HG03066 (cell line): ENCODE data around the gene GPR137B.
A peak's percentile ranks its signal among the peaks of the same experiment; 100 is the strongest.

Source experiments
- ATAC-seq: cut with Tn5 transposase; IDR thresholded peaks from one replicate; pipeline ENCODE4 v1.9.1; 2021; ENCODE audit warnings: low read depth; ENCODE audit not compliant: unreplicated experiment

Gene GPR137B, protein sequence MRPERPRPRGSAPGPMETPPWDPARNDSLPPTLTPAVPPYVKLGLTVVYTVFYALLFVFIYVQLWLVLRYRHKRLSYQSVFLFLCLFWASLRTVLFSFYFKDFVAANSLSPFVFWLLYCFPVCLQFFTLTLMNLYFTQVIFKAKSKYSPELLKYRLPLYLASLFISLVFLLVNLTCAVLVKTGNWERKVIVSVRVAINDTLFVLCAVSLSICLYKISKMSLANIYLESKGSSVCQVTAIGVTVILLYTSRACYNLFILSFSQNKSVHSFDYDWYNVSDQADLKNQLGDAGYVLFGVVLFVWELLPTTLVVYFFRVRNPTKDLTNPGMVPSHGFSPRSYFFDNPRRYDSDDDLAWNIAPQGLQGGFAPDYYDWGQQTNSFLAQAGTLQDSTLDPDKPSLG

DNA sequence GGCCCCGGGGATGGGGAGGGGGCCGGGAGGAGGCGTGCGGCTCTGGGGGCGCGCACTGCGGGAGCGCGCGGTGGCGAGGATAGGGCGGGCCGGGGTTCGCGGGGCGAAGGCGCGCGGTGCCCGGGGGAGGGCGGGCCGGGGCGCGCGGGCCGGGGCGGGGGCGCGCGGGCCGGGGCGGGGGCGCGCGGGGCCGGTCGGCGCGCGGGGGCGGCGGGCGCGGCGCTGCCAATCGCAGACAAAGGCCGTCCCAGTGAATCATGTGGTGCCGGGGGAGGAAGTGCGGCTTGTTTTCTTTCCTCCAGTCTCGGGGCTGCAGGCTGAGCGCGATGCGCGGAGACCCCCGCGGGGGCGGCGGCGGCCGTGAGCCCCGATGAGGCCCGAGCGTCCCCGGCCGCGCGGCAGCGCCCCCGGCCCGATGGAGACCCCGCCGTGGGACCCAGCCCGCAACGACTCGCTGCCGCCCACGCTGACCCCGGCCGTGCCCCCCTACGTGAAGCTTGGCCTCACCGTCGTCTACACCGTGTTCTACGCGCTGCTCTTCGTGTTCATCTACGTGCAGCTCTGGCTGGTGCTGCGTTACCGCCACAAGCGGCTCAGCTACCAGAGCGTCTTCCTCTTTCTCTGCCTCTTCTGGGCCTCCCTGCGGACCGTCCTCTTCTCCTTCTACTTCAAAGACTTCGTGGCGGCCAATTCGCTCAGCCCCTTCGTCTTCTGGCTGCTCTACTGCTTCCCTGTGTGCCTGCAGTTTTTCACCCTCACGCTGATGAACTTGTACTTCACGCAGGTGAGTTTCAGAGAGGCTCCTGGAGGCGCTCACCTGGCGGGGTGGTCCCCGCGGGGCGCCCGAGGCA is at the start of gene GPR137B:
GPR137B (plus strand) TSS at position 287 of the 851 bp plus-strand sequence; CDS start at position 371, 84 bp downstream.
- peak; percentile 54 for ATAC-seq

DNA sequence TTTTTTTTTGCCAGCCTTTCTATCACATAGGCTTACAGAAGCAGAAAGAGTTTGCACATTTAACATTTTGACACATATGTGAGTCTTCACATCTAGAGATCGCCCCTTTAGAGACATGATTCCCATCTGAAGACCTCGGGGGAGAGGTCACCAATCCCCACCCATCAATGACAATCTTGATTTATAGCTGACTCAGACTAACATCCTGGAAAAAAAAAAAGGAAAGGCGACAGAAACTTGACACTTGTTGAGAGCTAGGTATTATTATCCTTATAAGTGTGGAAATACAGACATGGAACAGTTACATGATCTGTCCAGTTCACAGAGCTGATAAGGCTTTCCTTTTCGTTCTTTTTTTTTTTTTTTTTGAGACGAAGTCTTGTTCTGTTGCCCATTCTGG is 49.4 kb upstream of the GPR137B start:
- no peak for ATAC-seq

DNA sequence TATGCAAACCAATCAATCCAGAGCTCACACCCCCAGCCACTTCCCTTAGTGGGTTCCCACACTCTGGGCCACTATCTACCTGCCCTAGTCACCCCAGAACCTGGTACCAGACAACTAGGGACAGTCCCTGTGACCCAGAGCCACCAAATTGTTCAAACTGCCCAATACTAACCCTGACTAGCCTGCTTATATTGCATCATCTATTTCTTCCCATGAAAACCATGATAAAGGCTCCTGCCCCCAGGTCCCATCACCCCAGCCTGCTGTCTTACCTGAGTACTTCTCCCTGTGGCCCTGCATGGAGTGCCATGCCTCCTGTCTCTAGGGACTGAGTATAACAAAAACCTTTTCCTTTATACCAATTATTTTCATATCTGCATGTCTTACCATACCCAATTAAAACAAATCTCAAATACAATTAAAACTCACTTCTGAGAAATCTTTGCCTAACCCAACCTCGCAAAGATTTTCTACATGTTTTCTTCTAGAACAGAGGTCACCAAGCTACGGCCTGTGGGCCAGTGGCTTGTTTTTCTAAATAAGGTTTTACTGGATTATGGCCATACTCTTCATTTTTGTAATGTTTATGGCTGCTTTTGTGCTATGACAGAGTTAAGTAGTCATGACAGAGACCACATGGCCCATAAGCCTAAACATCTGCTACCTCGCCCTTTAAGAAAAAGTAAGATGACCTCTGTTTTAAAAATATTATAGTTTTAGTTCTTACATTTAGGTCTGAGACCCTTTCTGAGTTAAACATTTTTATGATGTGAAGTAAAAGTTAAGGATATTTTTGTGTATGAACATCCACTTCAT is 46.4 kb upstream of the GPR137B start:
- no peak for ATAC-seq

DNA sequence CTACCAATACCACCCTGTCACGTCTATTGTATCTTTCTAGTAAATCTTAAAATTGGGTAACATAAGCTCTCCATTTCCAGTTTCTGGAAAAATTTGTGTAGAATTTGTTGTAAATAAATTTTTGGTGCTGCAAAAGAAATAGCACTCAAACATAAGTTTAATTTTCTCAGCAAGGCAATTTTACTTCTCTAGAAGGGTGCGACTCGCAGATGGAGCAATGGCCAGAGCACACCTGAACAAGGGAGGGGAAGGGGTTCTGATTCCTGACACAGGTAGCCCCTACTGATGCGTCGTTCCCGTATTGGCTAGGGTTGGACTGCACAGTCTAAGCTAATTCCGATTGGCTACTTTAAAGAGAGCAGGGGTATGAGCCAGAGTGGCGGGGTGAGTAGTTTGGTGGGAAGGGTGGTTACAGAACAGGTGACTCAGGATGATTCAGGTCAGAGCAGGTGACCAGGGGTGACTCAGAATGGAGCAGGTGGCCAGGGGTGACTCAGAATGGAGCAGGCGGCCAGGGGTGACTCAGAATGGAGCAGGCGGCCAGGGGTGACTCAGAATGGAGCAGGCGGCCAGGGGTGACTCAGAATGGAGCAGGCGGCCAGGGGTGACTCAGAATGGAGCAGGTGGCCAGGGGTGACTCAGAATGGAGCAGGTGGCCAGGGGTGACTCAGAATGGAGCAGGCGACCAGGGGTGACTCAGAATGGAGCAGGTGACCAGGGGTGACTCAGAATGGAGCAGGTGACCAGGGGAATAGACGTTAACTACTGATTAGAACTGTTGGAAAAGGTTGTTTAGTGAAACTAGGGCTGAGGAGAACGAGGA is 45.5 kb upstream of the GPR137B start:
- ATAC-seq = peak; percentile 67

DNA sequence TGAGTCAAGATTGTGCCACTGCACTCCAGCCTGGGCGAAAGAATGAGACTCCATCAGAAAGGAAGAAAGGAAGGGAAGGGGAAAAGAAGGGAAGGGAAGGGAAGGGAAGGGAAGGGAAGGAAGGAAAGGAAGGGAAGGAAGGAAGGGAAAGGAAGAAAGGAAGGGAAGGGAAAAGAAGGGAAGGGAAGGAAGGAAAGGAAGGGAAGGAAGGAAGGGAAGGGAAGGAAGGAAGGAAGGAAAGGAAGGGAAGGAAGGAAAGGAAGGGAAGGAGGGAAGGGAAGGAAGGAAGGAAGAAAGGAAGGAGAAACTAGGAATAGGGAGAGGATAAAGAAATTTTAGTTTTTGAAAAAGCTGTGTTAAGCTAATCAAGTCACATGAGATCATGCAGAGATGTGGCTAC is 44.1 kb upstream of the GPR137B start:
- no peak for ATAC-seq

DNA sequence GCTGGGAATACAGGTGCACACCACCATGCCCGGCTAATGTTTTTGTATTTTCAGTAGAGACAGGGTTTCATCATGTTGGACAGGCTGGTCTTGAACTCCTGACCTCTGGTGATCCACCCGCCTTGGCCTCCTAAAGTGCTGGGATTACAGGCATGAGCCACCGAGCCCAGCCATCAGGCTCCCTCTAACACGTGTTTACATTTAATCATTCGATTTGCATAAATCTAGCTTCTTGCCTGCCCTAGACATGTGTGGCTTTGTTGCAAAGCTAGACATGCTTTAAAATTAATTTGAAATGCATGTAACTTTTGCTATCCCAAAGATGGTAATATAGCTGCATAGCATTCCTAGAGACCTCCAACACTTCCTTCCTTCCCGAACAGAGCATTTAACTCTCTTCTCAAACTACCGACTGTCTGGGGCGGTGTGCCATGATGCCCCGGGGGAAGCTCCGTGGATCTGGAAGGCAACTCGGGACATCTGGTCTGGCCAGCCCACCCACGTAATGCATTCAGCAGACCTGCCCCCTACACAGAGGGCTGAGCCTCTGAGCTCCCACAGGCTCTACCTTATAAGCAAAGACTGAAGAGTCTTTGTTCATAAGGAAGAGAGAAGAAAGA is 42.9 kb upstream of the GPR137B start:
- ATAC-seq = no peak

DNA sequence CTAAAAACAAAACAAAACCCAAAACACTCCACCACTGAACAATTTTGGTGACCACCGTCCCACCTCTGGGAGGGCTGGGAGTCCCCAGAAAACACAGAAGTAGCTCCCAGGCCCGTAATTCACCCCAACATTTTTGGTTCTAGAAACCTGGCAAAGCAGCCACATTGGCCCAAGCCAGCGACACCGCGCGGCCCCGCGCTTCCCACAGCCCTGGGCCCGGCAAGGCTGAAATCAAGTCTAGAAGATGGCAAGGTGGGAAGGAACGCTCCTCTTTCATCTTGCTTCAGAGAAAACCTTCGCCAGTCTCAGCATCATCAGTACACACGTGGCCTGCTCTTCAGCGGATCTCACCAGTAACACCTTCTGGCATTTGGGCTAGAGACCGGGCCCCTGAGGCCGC is 41.5 kb upstream of the GPR137B start:
- ATAC-seq = no peak

DNA sequence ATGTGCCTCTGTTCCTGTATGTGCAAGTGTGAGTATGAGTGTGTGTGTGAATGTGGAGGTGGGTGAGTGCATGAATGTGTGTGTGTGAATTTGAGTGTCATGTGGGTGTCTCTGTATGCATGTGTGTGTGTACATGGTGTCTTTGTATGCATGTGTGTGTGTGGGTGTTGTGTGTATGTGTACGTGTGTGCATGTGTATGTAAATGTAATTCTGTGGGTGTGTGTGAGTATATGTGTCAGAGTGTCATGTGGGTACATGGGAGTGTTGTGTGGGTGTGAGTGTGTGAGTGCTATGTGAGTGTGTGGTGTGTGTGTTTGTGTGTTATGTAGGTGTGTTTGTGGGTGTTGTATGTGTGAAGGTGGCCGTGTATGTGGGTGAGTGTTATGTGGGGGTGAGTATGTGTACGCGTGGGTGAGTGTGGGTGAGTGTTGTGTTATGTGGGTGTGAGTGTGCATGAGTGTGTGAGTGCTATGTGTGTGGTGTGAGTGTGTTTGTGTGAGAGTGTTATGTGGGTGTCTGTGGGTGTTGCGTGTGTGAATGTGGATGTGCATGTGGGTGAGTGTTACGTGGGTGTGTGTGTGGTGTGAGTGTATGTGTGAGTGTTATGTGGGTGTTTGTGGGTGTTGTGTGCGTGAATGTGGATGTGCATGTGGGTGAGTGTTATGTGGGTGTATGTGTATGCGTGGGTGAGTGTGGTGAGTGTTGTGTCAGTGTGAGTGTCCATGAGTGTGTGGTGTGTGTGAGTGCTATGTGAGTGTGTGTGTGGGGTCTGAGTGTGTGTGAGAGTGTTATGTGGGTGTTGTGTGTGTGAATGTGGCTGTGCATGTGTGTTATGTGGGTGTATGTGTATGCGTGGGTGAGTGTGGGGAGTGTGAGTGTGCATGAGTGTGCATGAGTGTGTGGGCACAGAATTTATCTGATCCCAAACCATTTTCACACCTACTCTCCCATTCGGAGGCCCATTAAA is 40.8 kb upstream of the GPR137B start:
- ATAC-seq = no peak

DNA sequence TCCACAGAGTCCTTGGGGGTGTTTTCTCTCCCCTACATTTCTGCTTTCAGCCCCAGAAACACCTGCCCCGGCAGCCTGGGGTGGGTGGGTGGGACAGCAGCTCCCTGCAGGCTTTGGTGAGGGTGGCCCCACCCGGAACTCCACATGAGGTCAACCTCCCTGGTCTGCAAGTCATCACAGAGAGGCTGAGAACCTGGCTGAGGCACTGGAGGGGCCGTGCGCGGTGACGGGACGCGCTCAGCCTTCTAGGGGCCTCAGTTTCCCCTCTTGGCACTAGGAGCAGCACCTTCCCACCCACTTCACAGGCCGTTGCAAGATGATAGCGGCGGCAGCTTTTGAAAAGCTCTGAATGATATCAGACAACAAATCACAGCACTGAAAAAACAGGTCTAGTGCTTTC is 39.7 kb upstream of the GPR137B start:
- no peak for ATAC-seq

DNA sequence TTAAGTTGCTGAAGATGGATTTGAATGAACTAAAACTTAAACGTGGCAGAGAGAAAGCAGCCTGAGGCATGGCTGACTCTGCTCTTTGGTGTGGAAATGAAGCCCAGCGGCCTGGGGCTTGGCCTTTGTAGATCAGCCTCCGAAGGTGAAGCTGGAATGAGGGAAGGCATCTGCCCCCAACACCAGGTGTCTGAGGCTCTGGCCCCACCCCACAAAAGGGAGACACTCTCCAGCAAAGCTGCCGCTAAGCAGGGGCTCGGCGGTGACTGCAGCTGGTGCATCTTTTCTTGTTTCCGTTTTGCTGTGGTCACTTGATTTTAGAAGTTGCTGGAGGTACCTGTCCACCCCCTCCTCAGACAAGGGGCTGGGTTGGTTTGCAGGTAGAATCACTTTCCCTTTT is 39.3 kb upstream of the GPR137B start:
- ATAC-seq = no peak

DNA sequence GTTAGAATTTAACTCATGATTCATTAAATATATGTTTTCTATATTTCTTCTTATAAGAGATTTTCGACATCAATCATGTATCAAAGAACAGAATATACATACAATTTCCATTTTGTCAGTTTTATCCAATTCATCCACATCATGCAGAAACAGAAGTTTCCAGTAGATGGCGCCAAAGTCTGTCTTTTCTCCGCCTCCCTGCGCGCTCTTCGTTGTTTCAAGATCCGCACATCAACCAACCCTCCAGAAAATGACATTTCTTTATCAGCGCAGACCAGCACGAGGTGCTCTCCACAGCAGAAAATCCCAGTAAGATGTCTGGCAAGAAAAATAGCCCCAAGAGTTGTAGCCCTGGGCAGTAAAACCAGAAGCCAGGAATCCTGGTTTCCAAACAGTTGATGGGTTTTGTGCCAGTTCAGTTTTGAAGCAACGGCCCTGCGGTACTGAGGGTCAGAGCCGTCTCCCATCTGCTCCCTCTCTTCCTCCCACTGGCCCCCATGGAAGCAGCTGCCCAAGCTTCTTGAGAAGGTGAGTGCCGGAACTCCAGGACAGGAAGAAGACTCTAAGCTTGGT is 38.6 kb upstream of the GPR137B start:
- ATAC-seq = peak; percentile 63

DNA sequence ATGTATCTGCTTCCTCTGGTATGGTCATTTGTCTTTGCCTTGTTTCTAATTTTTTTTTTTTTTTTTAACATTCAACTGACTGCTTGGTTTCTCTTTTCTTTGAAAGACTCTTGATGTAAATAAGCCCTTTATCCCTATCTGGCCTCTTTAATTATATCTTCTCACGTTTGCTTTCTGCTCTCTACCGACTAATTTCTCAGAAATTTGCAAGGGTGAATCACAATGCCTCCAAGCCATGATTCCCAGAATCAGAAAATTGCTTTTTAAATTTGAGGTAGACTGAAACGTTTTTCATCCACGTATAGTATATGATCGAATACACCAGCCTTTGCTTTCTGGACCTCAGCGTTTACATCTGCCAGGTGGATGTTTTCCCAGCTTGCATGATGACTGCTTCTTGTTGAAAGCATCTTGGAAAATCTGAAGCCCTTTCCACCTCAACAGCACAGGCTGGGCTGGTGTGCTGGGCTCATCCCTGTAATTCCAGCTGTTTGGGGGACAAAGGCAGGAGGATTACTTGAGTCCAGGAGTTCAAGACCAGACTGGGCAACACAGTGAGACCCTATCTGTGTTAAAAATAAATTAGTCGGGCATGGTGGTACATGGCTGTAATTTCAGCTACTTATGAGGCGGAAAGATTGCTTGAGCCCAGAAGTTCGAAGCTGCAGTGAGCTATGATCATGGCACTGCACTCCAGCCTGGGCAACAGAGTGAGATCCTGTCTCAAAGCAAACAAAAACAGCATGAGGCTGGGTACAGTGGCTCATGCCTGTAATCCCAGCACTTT is 35.0 kb upstream of the GPR137B start:
- ATAC-seq = no peak

DNA sequence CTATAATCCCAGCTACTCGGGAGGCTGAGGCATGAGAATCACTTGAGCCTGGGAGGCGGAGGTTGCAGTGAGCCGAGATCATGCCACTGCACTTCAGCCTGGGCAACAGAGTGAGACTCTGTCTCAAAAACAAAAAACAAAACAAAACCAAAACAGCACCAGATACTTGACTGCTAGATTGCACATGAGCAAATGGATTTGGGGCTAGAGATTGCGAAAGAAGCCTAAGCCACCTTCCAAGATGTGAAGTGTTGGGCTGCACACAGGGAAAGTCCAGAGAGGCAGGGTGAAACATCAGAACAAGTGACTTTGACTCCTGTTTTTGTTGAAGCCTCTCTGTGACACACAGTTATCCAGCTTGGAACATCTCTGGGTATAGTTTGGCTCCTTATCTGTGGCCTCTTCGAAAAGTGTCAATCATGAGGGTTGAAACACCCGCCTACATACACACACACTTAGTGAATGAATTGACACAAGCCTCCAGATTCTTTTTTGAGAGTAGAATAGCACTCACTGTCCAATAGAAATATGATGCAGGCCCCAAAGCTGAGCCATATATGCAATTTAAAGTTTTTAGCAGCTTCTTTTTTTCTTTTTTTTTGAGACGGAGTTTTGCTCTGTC is 34.2 kb upstream of the GPR137B start:
- no peak for ATAC-seq

DNA sequence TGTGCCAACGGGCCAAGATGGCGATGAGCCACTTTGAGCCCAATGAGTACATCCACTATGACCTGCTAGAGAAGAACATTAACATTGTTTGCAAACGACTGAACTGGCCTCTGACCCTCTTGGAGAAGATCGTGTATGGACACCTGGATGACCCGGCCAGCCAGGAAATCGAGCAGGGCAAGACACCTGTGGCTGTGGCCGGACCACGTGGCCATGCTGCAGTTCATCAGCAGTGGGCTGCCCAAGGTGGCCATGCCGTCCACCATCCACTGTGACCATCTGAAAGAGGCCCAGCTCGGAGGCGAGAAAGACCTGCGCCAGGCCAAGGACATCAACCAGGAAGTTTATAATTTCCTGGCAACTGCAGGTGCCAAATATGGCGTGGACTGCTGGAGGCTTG is 32.2 kb upstream of the GPR137B start:
- no peak for ATAC-seq

DNA sequence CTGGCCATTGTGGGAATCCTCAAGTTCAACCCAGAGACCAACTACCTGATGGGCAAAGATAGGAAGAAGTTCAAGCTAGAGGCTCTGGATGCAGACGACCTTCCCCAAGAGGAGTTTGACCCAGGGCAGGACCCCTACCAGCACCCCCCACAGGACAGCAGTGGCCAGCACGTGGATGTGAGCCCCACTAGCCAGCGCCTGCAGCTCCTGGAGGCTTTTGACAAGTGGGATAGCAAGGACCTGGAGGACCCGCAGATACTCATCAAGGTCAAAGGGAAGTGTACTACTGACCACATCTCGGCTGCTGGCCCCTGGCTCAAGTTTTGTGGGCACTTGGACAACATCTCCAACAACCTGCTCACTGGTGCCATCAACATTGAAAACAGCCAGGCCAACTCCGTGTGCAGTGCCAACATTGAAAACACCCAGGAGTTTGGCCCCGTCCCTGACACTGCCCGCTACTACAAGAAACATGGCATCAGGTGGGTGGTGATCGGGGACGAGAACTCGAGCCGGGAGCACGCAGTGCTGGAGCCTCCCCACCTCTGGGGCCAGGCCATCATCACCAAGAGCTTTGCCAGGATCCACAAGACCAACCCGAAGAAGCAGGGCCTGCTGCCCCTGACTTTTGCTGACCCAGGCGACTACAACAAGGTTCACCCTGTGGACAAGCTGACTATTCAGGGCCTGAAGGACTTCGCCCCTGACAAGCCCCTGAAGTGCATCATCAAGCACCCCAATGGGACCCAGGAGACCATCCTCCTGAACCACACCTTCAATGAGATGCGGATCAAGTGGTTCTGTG is 30.6 kb upstream of the GPR137B start:
- ATAC-seq = no peak

DNA sequence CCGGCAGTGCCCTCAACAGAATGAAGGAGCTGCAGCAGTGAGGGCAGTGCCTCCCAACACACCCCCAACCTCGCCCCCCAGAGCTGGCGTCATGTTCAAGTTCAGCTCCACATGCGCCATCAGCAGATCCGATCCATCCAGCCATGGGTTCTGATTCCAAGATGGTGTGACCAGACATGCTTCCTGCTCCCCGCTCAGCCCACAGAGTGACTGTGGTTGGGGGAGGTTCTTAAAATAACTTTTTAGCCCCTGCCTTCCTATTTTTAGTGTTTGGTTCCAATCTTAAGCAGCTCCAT is 30.1 kb upstream of the GPR137B start:
- no peak for ATAC-seq
